NCI-H1105 (cell line): ENCODE measurements around the gene SHOC2.

Source experiments
- DNase-seq: peaks from one replicate; lab custom pipeline; 2025; lab: John Stamatoyannopoulos, UW

SHOC2 gene

GRCh38 chr10:110983466-110983865 is 64.1 kb downstream of the SHOC2 start:
- no peak for DNase-seq

GRCh38 chr10:110985497-110986275 is 66.3 kb downstream of the SHOC2 start:
- no peak for DNase-seq

- DNase-seq, result no peak
Observed at GRCh38 chr10:110989016-110989415, 69.6 kb downstream of the SHOC2 start.

- DNase-seq, result no peak
Observed at GRCh38 chr10:110992006-110992800, 72.8 kb downstream of the SHOC2 start.

GRCh38 chr10:110993024-110993693 is 73.8 kb downstream of the SHOC2 start:
- no peak for DNase-seq

- DNase-seq, result no peak
Observed at GRCh38 chr10:110994406-110995086, 75.1 kb downstream of the SHOC2 start.

GRCh38 chr10:110995301-110995700 is 75.9 kb downstream of the SHOC2 start:
- no peak for DNase-seq

- no peak for DNase-seq
Observed at GRCh38 chr10:110996256-110996655, 76.9 kb downstream of the SHOC2 start.

GRCh38 chr10:111004016-111004415 is 84.6 kb downstream of the SHOC2 start:
- DNase-seq, result no peak

- DNase-seq, result no peak
Observed at GRCh38 chr10:111007486-111007885, 88.1 kb downstream of the SHOC2 start.

GRCh38 chr10:111015181-111015580 is 95.8 kb downstream of the SHOC2 start:
- no peak for DNase-seq

- DNase-seq, result no peak
Observed at GRCh38 chr10:111017098-111017497, 97.7 kb downstream of the SHOC2 start.

GRCh38 chr10:111018021-111018420 is 98.6 kb downstream of the SHOC2 start:
- DNase-seq, result no peak

GRCh38 chr10:111023060-111023459 is 103.7 kb downstream of the SHOC2 start:
- no peak for DNase-seq

GRCh38 chr10:111030042-111030750 is 110.8 kb downstream of the SHOC2 start:
- DNase-seq, result no peak

GRCh38 chr10:111034598-111035310 is 115.3 kb downstream of the SHOC2 start:
- DNase-seq, result no peak

GRCh38 chr10:111035542-111035941 is 116.1 kb downstream of the SHOC2 start:
- DNase-seq, result no peak

- no peak for DNase-seq
Observed at GRCh38 chr10:111037858-111038257, 118.5 kb downstream of the SHOC2 start.

GRCh38 chr10:111039522-111039921 is 120.1 kb downstream of the SHOC2 start:
- no peak for DNase-seq

- no peak for DNase-seq
Observed at GRCh38 chr10:111057006-111057405, 137.6 kb downstream of the SHOC2 start.
